CD4-positive, alpha-beta memory T cell (primary cell): Measurements from ENCODE around the gene CDC42BPG. TPM values are rescaled to one million over a fixed set of nuclear protein-coding genes. Genes with fewer than 3 reads are reported as not detected.
"Not testable (repeated sequence)": the region's sequence is repeated elsewhere in the genome, so short reads cannot be mapped to it uniquely, and the experiment has no call there.

ENCODE experiments used
- CTCF ChIA-PET: fragments of 350-600 bp; sonication (Branson Sonifier 250); formaldehyde crosslinking; loops from one replicate; lab custom pipeline; 2021; ENCODE audit warnings: inconsistent platforms; ENCODE audit not compliant: partially characterized antibody; lab: Charles Lee
- POLR2A ChIA-PET: fragments of 350-600 bp; sonication (Branson Sonifier 250); formaldehyde crosslinking; loops from one replicate; lab custom pipeline; 2021; ENCODE audit not compliant: partially characterized antibody; lab: Charles Lee
- DNase-seq, 5 donors: peaks; one replicate each; pipeline versions ENCODE4 v3.0.0 to v3.0.0-alpha.2; 2020 to 2022; ENCODE audit warnings: mixed read lengths in 1 of 5
- H3K27ac ChIP-seq: one replicate; pipeline ENCODE4 v1.7.0; 2013; ENCODE audit warnings: low read depth, low read length
- H3K27me3 ChIP-seq: 2 replicates; pipeline ENCODE4 v1.7.0; 2013; ENCODE audit warnings: mild to moderate bottlenecking, low read length, moderate library complexity; ENCODE audit not compliant: insufficient read depth
- H3K36me3 ChIP-seq: 2 replicates; pipeline ENCODE4 v1.7.0; 2013; ENCODE audit warnings: mild to moderate bottlenecking, low read length, moderate library complexity; ENCODE audit not compliant: insufficient read depth
- H3K4me1 ChIP-seq: 2 replicates; pipeline ENCODE4 v1.7.0; 2013; ENCODE audit warnings: mild to moderate bottlenecking, low read length, moderate library complexity; ENCODE audit not compliant: insufficient read depth
- H3K4me3 ChIP-seq, 2 donors: one replicate each; pipeline ENCODE4 v1.7.0; 2013; ENCODE audit warnings: low read length in 2 of 2, mild to moderate bottlenecking in 1 of 2
- H3K9me3 ChIP-seq, 2 donors: one replicate each; pipeline ENCODE4 v1.7.0; 2013; ENCODE audit warnings: low read length in 2 of 2, control low read depth in 1 of 2; ENCODE audit not compliant: control insufficient read depth in 1 of 2
- H3K27ac Mint-ChIP-seq, 7 donors: one replicate each; pipeline ENCODE4 v1.8.0; 2020 to 2021; ENCODE audit warnings: mixed read lengths in 7 of 7, mild to moderate bottlenecking in 6 of 7, inconsistent platforms in 3 of 7, moderate library complexity in 3 of 7
- H3K27me3 Mint-ChIP-seq, 2 donors: one replicate each; pipeline ENCODE4 v1.8.0; 2020 to 2021; ENCODE audit warnings: mixed read lengths in 2 of 2
- H3K36me3 Mint-ChIP-seq, 2 donors: one replicate each; pipeline ENCODE4 v1.8.0; 2020 to 2021; ENCODE audit warnings: mixed read lengths in 2 of 2, inconsistent platforms in 1 of 2, mild to moderate bottlenecking in 1 of 2
- H3K4me1 Mint-ChIP-seq, 4 donors: one replicate each; pipeline ENCODE4 v1.8.0; 2020 to 2021; ENCODE audit warnings: mixed read lengths in 4 of 4, mild to moderate bottlenecking in 1 of 4
- H3K4me3 Mint-ChIP-seq, 8 donors: one replicate each; pipeline ENCODE4 v1.8.0; 2020 to 2021; ENCODE audit warnings: mixed read lengths in 8 of 8, mild to moderate bottlenecking in 7 of 8, moderate library complexity in 6 of 8, inconsistent platforms in 3 of 8
- H3K9me3 Mint-ChIP-seq, 8 donors: one replicate each; pipeline ENCODE4 v1.8.0; 2020 to 2021; ENCODE audit warnings: mixed read lengths in 8 of 8, mild to moderate bottlenecking in 5 of 8, inconsistent platforms in 3 of 8, moderate library complexity in 1 of 8
- intact Hi-C: fragments of 100-400 bp; cut with micrococcal nuclease; formaldehyde crosslinking; loops from one replicate; pipeline ENCODE4 v1.15.1; 2023
- polyA plus RNA-seq, 2 donors: library from polyadenylated mRNA; unstranded; fragments of 300-500 nt; fragmentation: Illumina TruSeq; gene quantifications; one replicate each; pipeline ENCODE4 v1.2.3, GENCODE V29; 2021
- total RNA-seq, 2 experiments: library from RNA; stranded (reverse); gene quantifications; one replicate each; pipeline ENCODE4 v1.2.3, GENCODE V29; 2021

Gene CDC42BPG
- total and polyA plus RNA-seq, 4 experiments from 2014 or later = 0.62 to 9.0 (median 6.2) TPM; not detected in 1

DNA sequence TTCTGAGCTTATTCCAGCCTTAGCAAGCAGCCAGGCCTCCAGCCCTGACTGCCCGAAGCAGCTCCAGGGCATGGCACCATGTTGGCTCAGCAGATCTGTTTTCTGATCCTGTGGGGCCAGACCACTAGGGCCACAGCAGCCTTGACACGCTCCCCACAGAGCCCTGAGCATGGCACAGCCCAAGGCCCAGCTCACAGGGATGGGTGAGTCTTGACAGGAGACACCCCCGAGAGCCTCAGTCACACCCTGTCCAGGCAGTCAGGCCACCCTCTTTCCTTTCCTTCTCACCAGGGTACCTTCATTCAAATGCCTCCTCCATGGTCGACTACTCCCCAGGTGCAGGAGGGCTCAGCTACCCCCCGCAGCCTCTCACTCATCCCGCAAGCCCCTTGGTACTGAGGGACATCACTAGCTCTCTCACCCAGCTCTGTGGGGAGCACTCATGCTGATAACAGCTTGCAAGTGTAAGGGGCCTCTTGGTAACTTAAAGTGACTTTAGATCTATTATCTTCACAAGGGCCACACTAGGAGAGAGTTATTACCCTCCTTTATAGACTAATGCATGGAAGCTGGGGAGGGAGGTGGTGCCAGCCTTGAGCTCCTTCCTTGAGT is 3.9 kb upstream of the CDC42BPG start:
- Histone ChIP-seq H3K27ac (peak overlapping the region; percentile 24), H3K36me3 (peaks cover 7% of the 10 kb centered on the region), H3K4me3 (no peak overlapping the region), H3K9me3 (no peaks in the 10 kb centered on the region), H3K4me1 (peaks cover 77% of the 10 kb centered on the region), H3K27me3 (no peaks in the 10 kb centered on the region)
- Mint-ChIP-seq H3K36me3 (peaks cover 7 to 12% of the 10 kb centered on the region in 2 donors), H3K9me3 (no peaks in the 10 kb centered on the region), H3K27me3 (no peaks in the 10 kb centered on the region), H3K4me3 (peak overlapping the region in 3 of 8 donors; percentile 8 to 55 (median 50)), H3K4me1 (peaks cover 40 to 76% (median 56%) of the 10 kb centered on the region in 4 donors), H3K27ac (peak overlapping the region; percentile 55 to 99 (median 90))
- POLR2A ChIA-PET = interaction anchor here (0.9 to 28.8 kb wide), 13 partner anchors 8 to 274 kb away, joined by 3 to 2105 read pairs (median 6); partner anchors contain the start of genes ARL2, EHD1, FAU and MRPL49
- no peak for DNase-seq
- CTCF ChIA-PET = interaction anchor here (0.9 to 29.7 kb wide), 20 partner anchors 8 to 333 kb away, joined by 3 to 1245 read pairs (median 4); partner anchors contain the start of genes ARL2, BATF2, CAPN1 and EHD1
- intact Hi-C loops = loop anchor here (5.0 kb wide), 1 partner anchor 229 kb away; no protein-coding TSS in a partner anchor

DNA sequence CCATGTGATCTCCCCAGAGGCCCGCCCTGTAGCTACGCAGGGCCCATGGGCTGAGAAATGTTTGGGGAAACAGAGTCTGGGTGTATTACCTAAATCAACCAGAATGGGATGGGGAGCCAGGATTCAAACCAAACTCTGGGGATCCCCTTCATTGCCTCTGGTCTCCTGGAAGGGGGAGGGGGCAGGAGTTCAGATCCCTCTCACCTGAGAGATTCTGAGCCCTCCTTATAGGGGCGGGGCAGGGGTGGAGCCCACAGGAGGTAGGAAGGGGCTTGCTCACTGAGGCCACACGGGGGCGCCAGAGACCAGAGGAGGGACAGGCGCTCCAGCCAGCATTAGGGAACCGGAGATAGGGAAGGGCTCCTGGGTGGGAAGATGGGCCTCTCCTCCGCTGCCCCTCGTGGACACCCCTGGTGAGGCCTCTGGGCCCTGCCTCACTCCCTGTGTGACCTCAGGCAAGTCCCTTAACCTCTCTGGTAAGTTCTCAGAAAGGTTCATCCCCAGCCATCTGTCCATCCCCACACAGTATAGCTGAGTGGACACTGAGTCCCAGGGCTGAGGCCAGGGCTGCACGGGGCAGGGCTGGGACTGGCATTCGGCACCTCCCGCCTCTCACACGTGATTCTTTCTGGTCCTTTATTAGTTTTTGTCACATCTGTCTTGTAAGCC is 2.7 kb upstream of the CDC42BPG start:
- Mint-ChIP-seq H3K9me3 (no peaks in the 10 kb centered on the region), H3K27ac (peak overlapping the region; percentile 11 to 89 (median 82)), H3K27me3 (no peaks in the 10 kb centered on the region), H3K36me3 (peaks cover 0 to 5% of the 10 kb centered on the region in 2 donors), H3K4me1 (peaks cover 35 to 64% (median 49%) of the 10 kb centered on the region in 4 donors), H3K4me3 (peak overlapping the region in 4 of 8 donors; percentile 20 to 62 (median 34))
- Histone ChIP-seq H3K4me1 (peaks cover 65% of the 10 kb centered on the region), H3K27me3 (no peaks in the 10 kb centered on the region), H3K36me3 (no peaks in the 10 kb centered on the region), H3K9me3 (no peaks in the 10 kb centered on the region), H3K27ac (peak overlapping the region; percentile 23), H3K4me3 (no peak overlapping the region)
- DNase-seq = peak; percentile 84 to 90 (median 88)
- ChIA-PET CTCF (interaction anchor here (1.0 to 29.7 kb wide), 10 partner anchors 16 to 271 kb away, joined by 4 to 1245 read pairs (median 6); partner anchors contain the start of genes ARL2, EHD1 and ZNHIT2), POLR2A (interaction anchor here (0.7 to 28.8 kb wide), 9 partner anchors 16 to 167 kb away, joined by 4 to 2105 read pairs (median 12); partner anchors contain the start of genes ARL2, EHD1, PPP2R5B and RASGRP2)
- intact Hi-C loops = loop anchor here (1.0 to 5.0 kb wide), 8 partner anchors 31 to 270 kb away; partner anchors contain the start of genes ARL2, EHD1, PPP2R5B and ZNHIT2

DNA sequence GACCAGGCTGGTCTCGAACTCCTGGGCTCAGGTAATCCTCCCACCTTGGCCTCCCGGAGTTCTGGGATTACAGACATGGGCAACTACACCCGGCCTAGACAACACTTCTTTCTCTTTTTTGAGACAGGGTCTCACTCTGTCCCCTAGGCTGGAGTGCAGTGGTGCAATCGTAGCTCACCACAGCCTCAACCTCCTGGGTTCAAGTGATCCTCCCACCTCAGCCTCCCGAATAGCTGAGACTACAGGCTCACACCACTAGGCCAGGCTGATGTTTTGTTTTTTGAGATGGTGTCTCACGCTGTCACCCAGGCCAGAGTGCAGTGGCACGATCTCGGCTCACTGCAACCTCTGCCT is 1.3 kb upstream of the CDC42BPG start:
- H3K9me3 ChIP-seq, H3K9me3 Mint-ChIP-seq, H3K27me3 Mint-ChIP-seq, H3K27ac ChIP-seq, H3K36me3 ChIP-seq, H3K4me3 ChIP-seq, H3K36me3 Mint-ChIP-seq, H3K27me3 ChIP-seq: not testable (repeated sequence)
- POLR2A ChIA-PET = interaction anchor here (0.6 to 28.8 kb wide), 9 partner anchors 8 to 653 kb away, joined by 3 to 2105 read pairs (median 4); partner anchors contain the start of genes EHD1, FAU, MALAT1 and MRPL49
- Mint-ChIP-seq H3K4me1 (peaks cover 24 to 50% (median 37%) of the 10 kb centered on the region in 4 donors), H3K4me3 (peak overlapping the region in 6 of 8 donors; percentile 21 to 63 (median 36)), H3K27ac (peak overlapping the region in 4 of 7 donors; percentile 48 to 82 (median 78))
- intact Hi-C loops = loop anchor here (2.0 to 5.0 kb wide), 7 partner anchors 13 to 271 kb away; partner anchors contain the start of genes MEN1, SF1 and ZNHIT2
- H3K4me1 ChIP-seq = peaks cover 51% of the 10 kb centered on the region
- CTCF ChIA-PET = interaction anchor here (0.6 to 29.7 kb wide), 8 partner anchors 17 to 167 kb away, joined by 3 to 1245 read pairs (median 4); partner anchors contain the start of genes ARL2 and EHD1
- DNase-seq = peak in 1 of 5 donors; percentile 31

DNA sequence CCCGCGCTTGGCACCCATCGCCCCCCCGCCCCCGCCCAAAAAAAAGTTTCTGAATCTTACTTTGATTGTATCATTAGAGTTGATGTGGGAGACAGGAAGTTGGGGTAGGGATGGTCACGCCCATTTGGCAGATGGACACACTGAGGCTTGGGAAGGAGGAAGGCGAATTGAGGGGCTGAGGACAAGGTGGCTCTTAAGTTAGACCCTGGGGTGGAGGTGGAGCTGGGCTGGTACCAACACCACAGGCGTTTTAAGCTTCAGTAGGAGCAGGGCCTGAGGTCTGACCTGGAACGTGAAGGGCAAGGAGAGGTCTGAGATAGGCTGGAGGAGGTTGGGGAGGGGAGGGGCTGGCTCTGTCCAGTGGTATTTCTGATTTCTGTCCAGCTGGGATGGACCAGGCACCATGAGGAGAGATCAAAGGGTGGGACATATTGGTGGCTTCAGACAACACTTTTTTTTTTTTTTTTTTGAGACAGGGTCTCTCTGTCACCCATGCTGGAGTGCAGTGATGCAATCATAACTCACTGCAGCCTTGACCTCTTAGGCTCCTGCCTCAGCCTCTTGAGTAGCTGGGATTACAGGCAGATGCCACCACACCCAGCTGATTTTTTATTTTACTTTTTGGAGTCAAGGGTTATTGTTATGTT is 799 bp upstream of the CDC42BPG start:
- peaks cover 49% of the 10 kb centered on the region for H3K4me1 ChIP-seq
- intact Hi-C loops = loop anchor here (2.0 to 5.0 kb wide), 5 partner anchors 14 to 232 kb away; partner anchors contain the start of genes MEN1 and SF1
- H3K36me3 Mint-ChIP-seq = no peaks in the 10 kb centered on the region
- no peaks in the 10 kb centered on the region for H3K9me3 Mint-ChIP-seq
- POLR2A ChIA-PET = interaction anchor here (0.6 to 28.8 kb wide), 12 partner anchors 9 to 654 kb away, joined by 3 to 2105 read pairs (median 6); partner anchors contain the start of genes EHD1, FAU, MALAT1 and MRPL49
- H3K4me3 ChIP-seq = peak overlapping the region in 1 of 2 donors; percentile 43
- CTCF ChIA-PET = interaction anchor here (0.6 to 29.7 kb wide), 10 partner anchors 18 to 167 kb away, joined by 3 to 1245 read pairs (median 5); partner anchors contain the start of genes ARL2, EHD1 and SF1
- no peaks in the 10 kb centered on the region for H3K36me3 ChIP-seq
- no peaks in the 10 kb centered on the region for H3K27me3 Mint-ChIP-seq
- H3K4me3 Mint-ChIP-seq = peak overlapping the region; percentile 41 to 79 (median 66)
- DNase-seq = peak in 1 of 5 donors; percentile 43
- H3K27ac ChIP-seq = peak overlapping the region; percentile 35
- no peaks in the 10 kb centered on the region for H3K27me3 ChIP-seq
- H3K27ac Mint-ChIP-seq = peak overlapping the region; percentile 70 to 95 (median 91)
- no peaks in the 10 kb centered on the region for H3K9me3 ChIP-seq
- peaks cover 22 to 48% (median 35%) of the 10 kb centered on the region in 4 donors for H3K4me1 Mint-ChIP-seq

DNA sequence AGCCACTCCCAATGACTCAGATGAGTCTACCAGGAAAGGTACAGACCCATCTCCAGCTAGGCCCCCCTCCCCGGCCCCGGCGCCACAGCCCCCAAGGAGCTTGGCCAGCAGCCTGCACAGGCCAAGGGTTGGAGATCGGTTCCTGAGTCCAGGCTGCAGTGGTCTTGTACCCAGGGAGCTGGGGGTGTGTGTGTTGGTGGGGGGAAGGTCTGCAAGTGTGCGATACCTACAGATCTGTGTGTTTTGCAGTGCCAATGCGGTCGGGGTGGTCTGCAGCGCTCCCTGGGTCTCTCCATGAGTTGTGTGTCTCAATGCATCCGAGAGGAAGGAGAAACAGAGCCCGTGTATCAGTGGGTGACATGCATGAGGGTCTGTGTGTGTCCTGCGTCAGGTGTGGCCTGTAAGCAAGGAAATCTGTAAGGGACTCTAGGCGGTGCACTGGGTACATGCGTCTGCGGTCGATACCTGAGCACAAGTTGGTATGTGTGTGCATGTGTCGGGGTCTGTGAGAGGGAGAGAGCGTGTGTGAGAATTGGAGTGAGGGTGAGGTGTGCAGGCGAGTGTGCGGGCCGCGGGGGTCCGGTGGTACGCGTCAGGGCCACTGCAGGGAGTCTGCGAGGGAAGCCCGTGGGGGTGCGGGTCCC is 645 bp downstream of the CDC42BPG start:
- H3K4me3 Mint-ChIP-seq = peak overlapping the region; percentile 79 to 92 (median 82)
- H3K4me1 ChIP-seq = peaks cover 34% of the 10 kb centered on the region
- H3K4me3 ChIP-seq = peak overlapping the region in 1 of 2 donors; percentile 43
- peak overlapping the region; percentile 35 for H3K27ac ChIP-seq
- H3K27me3 ChIP-seq = no peaks in the 10 kb centered on the region
- no peaks in the 10 kb centered on the region for H3K36me3 ChIP-seq
- H3K27me3 Mint-ChIP-seq = no peaks in the 10 kb centered on the region
- H3K9me3 ChIP-seq = no peaks in the 10 kb centered on the region
- peaks cover 19 to 37% (median 29%) of the 10 kb centered on the region in 4 donors for H3K4me1 Mint-ChIP-seq
- POLR2A ChIA-PET = interaction anchor here (0.5 to 28.8 kb wide), 16 partner anchors 10 to 1212 kb away, joined by 3 to 2105 read pairs (median 5); partner anchors contain the start of genes ARL2, EHD1, FAU and MEN1
- intact Hi-C loops = loop anchor here (2.0 to 5.0 kb wide), 5 partner anchors 15 to 101 kb away; partner anchors contain the start of genes MAP4K2, MEN1 and SF1
- CTCF ChIA-PET = interaction anchor here (0.9 to 29.7 kb wide), 10 partner anchors 19 to 171 kb away, joined by 3 to 1245 read pairs (median 4); partner anchors contain the start of genes ARL2, EHD1, PPP2R5B and RASGRP2
- peak in 1 of 5 donors; percentile 50 for DNase-seq
- no peaks in the 10 kb centered on the region for H3K9me3 Mint-ChIP-seq
- H3K27ac Mint-ChIP-seq = peak overlapping the region in 5 of 7 donors; percentile 36 to 81 (median 50)
- H3K36me3 Mint-ChIP-seq = peaks cover 0 to 5% of the 10 kb centered on the region in 2 donors
